ENCODE results near the gene LYSMD2.

The LYSMD2 gene

GRCh38 chr15:51760805-51761204, 23.4 kb upstream of the LYSMD2 start:
- DNase-seq (no peak), ATAC-seq (no peak)
- H3K27ac Mint-ChIP-seq: peak overlapping the region; percentile 25
- no peaks in the 10 kb centered on the region for H3K9me3 Mint-ChIP-seq
- H3K36me3 Mint-ChIP-seq (ENCODE audit: low read depth): no peaks in the 10 kb centered on the region
- H3K27me3 Mint-ChIP-seq: no peaks in the 10 kb centered on the region
- H3K4me3 Mint-ChIP-seq: no peak overlapping the region
- H3K4me1 Mint-ChIP-seq: peaks cover 2% of the 10 kb centered on the region

GRCh38 chr15:51759557-51760070, 22.2 kb upstream of the LYSMD2 start:
- H3K4me1 Mint-ChIP-seq: peaks cover 2% of the 10 kb centered on the region
- H3K27ac Mint-ChIP-seq: no peak overlapping the region
- no peaks in the 10 kb centered on the region for H3K9me3 Mint-ChIP-seq
- DNase-seq (no peak), ATAC-seq (no peak)
- H3K27me3 Mint-ChIP-seq: no peaks in the 10 kb centered on the region
- H3K4me3 Mint-ChIP-seq: no peak overlapping the region
- no peaks in the 10 kb centered on the region for H3K36me3 Mint-ChIP-seq (ENCODE audit: low read depth)

- Mint-ChIP-seq H3K27ac (no peak overlapping the region), H3K36me3 (ENCODE audit: low read depth) (no peaks in the 10 kb centered on the region), H3K27me3 (peaks cover under 1% of the 10 kb centered on the region), H3K4me3 (no peak overlapping the region), H3K4me1 (peaks cover 7% of the 10 kb centered on the region), H3K9me3 (no peaks in the 10 kb centered on the region)
- ATAC-seq (no peak), DNase-seq (no peak)
These were observed 21.2 kb upstream of the LYSMD2 start for GRCh38 chr15:51758645-51759044.

GRCh38 chr15:51757450-51757849, 20.0 kb upstream of the LYSMD2 start:
- DNase-seq (no peak), ATAC-seq (no peak)
- peaks cover 6% of the 10 kb centered on the region for H3K27me3 Mint-ChIP-seq
- H3K4me1 Mint-ChIP-seq: peaks cover 16% of the 10 kb centered on the region
- H3K9me3 Mint-ChIP-seq: no peaks in the 10 kb centered on the region
- no peak overlapping the region for H3K4me3 Mint-ChIP-seq
- H3K36me3 Mint-ChIP-seq (ENCODE audit: low read depth): no peaks in the 10 kb centered on the region
- no peak overlapping the region for H3K27ac Mint-ChIP-seq

- Mint-ChIP-seq H3K4me3 (no peak overlapping the region), H3K27me3 (peaks cover 6% of the 10 kb centered on the region), H3K9me3 (no peaks in the 10 kb centered on the region), H3K36me3 (ENCODE audit: low read depth) (no peaks in the 10 kb centered on the region), H3K4me1 (peaks cover 22% of the 10 kb centered on the region), H3K27ac (no peak overlapping the region)
- DNase-seq (no peak), ATAC-seq (no peak)
These were observed 19.0 kb upstream of the LYSMD2 start for GRCh38 chr15:51756482-51756881.

- Mint-ChIP-seq H3K4me1 (peaks cover 24% of the 10 kb centered on the region), H3K36me3 (ENCODE audit: low read depth) (no peaks in the 10 kb centered on the region), H3K9me3 (no peaks in the 10 kb centered on the region), H3K4me3 (no peak overlapping the region), H3K27ac (no peak overlapping the region), H3K27me3 (peaks cover 8% of the 10 kb centered on the region)
- DNase-seq (no peak), ATAC-seq (no peak)
These were observed 18.3 kb upstream of the LYSMD2 start for GRCh38 chr15:51755790-51756189.

GRCh38 chr15:51754267-51754666, 16.8 kb upstream of the LYSMD2 start:
- ATAC-seq: no peak
- peaks cover 26% of the 10 kb centered on the region for H3K4me1 Mint-ChIP-seq
- H3K27me3 Mint-ChIP-seq: peaks cover 8% of the 10 kb centered on the region
- H3K9me3 Mint-ChIP-seq: no peaks in the 10 kb centered on the region
- no peak overlapping the region for H3K4me3 Mint-ChIP-seq
- no peak for DNase-seq
- no peaks in the 10 kb centered on the region for H3K36me3 Mint-ChIP-seq (ENCODE audit: low read depth)
- H3K27ac Mint-ChIP-seq: no peak overlapping the region

- Mint-ChIP-seq H3K4me3 (peak overlapping the region; percentile 45), H3K9me3 (no peaks in the 10 kb centered on the region), H3K27ac (no peak overlapping the region), H3K36me3 (ENCODE audit: low read depth) (no peaks in the 10 kb centered on the region), H3K4me1 (peaks cover 26% of the 10 kb centered on the region), H3K27me3 (peaks cover 8% of the 10 kb centered on the region)
- no peak for DNase-seq
- no peak for ATAC-seq
These were observed 15.4 kb upstream of the LYSMD2 start for GRCh38 chr15:51752888-51753287.

GRCh38 chr15:51751697-51752683, 14.5 kb upstream of the LYSMD2 start:
- no peaks in the 10 kb centered on the region for H3K36me3 Mint-ChIP-seq (ENCODE audit: low read depth)
- no peak overlapping the region for H3K27ac Mint-ChIP-seq
- H3K9me3 Mint-ChIP-seq: no peaks in the 10 kb centered on the region
- peak; percentile 18 for DNase-seq
- ATAC-seq: peak; percentile 34
- H3K4me1 Mint-ChIP-seq: peaks cover 26% of the 10 kb centered on the region
- H3K27me3 Mint-ChIP-seq: peaks cover 8% of the 10 kb centered on the region
- H3K4me3 Mint-ChIP-seq: peak overlapping the region; percentile 81

- Mint-ChIP-seq H3K36me3 (ENCODE audit: low read depth) (no peaks in the 10 kb centered on the region), H3K27ac (peak within 1 kb of the TSS; percentile 33), H3K4me1 (peaks cover 26% of the 10 kb centered on the region), H3K4me3 (peak within 1 kb of the TSS; percentile 81), H3K9me3 (no peaks in the 10 kb centered on the region), H3K27me3 (peaks cover 8% of the 10 kb centered on the region)
- peak; percentile 64 for DNase-seq
- peak; percentile 85 for ATAC-seq
These were observed 13.6 kb upstream of the LYSMD2 start, which contains the start of gene TMOD2 for GRCh38 chr15:51750792-51751696. Gene TMOD2 (plus strand): TSS chr15:51751597. CDS start chr15:51766442, 14,845 bp downstream.

GRCh38 chr15:51750186-51750585, 12.7 kb upstream of the LYSMD2 start:
- no peaks in the 10 kb centered on the region for H3K9me3 Mint-ChIP-seq
- H3K4me1 Mint-ChIP-seq: peaks cover 26% of the 10 kb centered on the region
- peaks cover 8% of the 10 kb centered on the region for H3K27me3 Mint-ChIP-seq
- no peaks in the 10 kb centered on the region for H3K36me3 Mint-ChIP-seq (ENCODE audit: low read depth)
- ATAC-seq (no peak), DNase-seq (no peak)
- peak overlapping the region; percentile 80 for H3K4me3 Mint-ChIP-seq
- H3K27ac Mint-ChIP-seq: no peak overlapping the region

- H3K9me3 Mint-ChIP-seq: no peaks in the 10 kb centered on the region
- H3K4me1 Mint-ChIP-seq: peaks cover 26% of the 10 kb centered on the region
- ATAC-seq (no peak), DNase-seq (no peak)
- no peak overlapping the region for H3K4me3 Mint-ChIP-seq
- no peak overlapping the region for H3K27ac Mint-ChIP-seq
- H3K27me3 Mint-ChIP-seq: peaks cover 8% of the 10 kb centered on the region
- no peaks in the 10 kb centered on the region for H3K36me3 Mint-ChIP-seq (ENCODE audit: low read depth)
These were observed 11.9 kb upstream of the LYSMD2 start for GRCh38 chr15:51749307-51749706.

- H3K4me3 Mint-ChIP-seq: peak overlapping the region; percentile 0
- no peak overlapping the region for H3K27ac Mint-ChIP-seq
- DNase-seq: no peak
- H3K27me3 Mint-ChIP-seq: no peaks in the 10 kb centered on the region
- peaks cover 38% of the 10 kb centered on the region for H3K4me1 Mint-ChIP-seq
- ATAC-seq: no peak
- peaks cover 2% of the 10 kb centered on the region for H3K36me3 Mint-ChIP-seq (ENCODE audit: low read depth)
- H3K9me3 Mint-ChIP-seq: no peaks in the 10 kb centered on the region
These were observed 1.7 kb upstream of the LYSMD2 start for GRCh38 chr15:51739061-51739712.

- Mint-ChIP-seq H3K4me3 (peak overlapping the region; percentile 77), H3K27ac (peak overlapping the region; percentile 88), H3K4me1 (peaks cover 43% of the 10 kb centered on the region), H3K9me3 (no peaks in the 10 kb centered on the region), H3K36me3 (ENCODE audit: low read depth) (peaks cover 3% of the 10 kb centered on the region), H3K27me3 (no peaks in the 10 kb centered on the region)
- ATAC-seq (no peak), DNase-seq (no peak)
These were observed 1.1 kb upstream of the LYSMD2 start for GRCh38 chr15:51738553-51738952.

Data from activated naive CD8-positive, alpha-beta T cell treated with anti-CD3 and anti-CD28 coated beads, Interleukin-2, amount 50 U/mL, for 24 hours (primary cell).